Stimulated activated CD4-positive, alpha-beta T cell treated with anti-CD3 and anti-CD28 coated beads, TNF-alpha, amount 100 ng/mL, for 48 hours (primary cell): ENCODE results near the gene DIABLO.
"Not testable (repeated sequence)": the region's sequence is repeated elsewhere in the genome, so short reads cannot be mapped to it uniquely, and the experiment has no call there.

Experiments
- DNase-seq, 3 donors: peaks; one replicate each; pipeline ENCODE4 v3.0.0-alpha.2; 2020; ENCODE audit warnings: low read depth in 3 of 3

DIABLO gene

DNA sequence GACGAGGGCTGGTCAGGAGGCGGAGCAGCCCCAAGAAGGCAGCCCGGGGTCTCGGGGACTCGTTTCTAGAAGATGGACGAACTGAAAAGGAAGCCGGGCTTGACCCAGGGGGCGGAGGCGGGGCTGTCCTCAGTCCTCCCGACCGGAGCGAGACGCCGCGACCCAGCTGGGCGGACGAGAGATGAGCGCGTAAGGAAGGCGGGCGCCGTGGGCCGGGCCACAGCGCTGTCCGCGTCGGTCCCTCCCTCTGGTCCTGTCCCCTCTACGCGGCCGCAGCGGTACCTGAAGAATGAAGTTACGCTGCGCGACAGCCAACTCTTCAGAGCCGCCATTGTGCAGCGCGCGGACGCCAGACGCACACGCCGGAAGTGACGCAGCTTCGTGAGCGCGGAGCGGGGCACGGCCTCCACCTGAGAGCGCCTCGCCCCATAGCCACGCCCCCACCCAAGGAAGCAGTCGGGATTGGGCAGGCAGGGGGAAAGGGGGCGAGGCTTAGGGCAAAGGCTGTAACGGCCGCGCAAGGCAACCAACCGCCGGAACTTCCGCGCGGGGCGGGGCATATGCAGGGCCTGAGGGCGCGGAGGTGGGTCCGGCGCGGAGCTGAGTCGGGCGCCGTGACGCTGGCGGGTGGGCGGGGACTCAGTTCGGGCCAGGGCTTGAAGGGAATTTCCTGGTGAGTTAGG lies at the start of gene DIABLO:
DIABLO (minus strand) TSS at position 370 of the 683 bp plus-strand sequence; CDS start at position 332, 38 bp downstream.
- DNase-seq, result peak; percentile 99 to 100 (median 100)

DNA sequence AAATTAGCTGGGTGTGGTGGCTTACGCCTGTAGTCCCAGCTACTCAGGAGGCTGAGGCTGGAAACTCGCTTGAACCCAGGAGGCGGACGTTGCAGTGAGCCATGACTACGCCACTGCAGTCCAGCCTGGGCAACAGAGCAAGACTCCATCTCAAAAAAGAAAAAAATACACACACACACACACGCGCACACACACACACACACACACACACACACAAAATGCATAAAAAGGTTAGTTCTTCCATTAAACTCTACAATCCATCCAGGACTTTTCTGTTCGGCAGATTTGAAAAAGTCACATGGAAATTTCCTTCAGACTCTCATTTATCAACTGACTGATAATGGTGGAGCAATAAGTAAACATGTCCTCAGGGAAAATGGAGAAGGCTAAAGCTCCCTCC lies 49.6 kb upstream of the DIABLO start:
- DNase-seq, result no peak

DNA sequence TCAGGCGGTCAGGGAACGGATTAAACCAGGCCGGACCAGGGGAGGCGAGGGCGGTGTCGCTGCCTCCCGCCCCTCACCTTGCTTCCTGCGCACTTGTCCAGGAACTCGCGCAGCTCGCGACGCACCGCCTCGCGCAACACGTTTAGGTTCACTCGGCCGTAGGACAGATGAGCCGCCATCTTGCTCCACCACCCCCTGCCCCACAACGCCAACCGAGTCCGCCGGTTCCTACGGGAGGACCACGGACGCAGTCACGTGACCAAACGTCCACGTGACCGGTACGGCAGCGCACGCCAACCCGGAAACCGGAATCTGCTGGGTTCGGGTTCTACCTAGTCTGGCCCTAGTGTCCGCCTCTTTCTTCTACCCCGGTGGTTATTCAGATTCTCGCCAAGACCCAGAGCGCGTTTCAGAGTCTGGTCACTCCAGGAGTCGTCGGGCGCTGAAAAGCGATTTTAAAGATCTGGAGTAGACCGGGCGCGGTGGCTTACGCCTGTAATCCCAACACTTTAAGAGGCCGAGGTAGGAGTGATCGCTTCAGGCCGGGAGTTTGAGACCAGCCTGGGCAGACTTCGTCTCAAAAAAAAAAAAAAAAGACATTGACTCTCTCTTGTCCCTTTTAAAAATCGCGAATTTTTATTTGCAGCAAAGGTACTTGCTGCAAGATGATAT lies 40.5 kb upstream of the DIABLO start, which contains the start of gene VPS33A:
VPS33A (minus strand) TSS at position 265 of the 672 bp plus-strand sequence; CDS start at position 179, 86 bp downstream.
- peak; percentile 92 to 96 (median 92) for DNase-seq

DNA sequence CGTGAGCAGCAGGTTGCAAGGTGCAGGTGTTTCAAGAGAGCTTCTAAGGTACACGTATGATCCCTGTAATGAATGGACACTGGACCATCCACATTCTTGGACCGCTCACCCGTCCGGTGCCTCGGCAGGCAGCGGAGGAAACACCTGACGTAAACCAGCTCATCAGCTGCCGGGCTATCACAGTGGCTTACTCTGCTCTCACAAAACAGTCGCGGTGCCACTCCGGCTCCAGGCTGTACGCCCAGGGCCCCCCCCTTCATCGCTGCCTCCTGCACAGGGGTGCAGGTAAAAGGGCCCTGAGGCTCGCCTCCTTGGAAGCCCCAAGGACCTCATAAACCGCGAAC lies 40.0 kb upstream of the DIABLO start:
- DNase-seq, result peak in 2 of 3 donors; percentile 8 to 29

DNA sequence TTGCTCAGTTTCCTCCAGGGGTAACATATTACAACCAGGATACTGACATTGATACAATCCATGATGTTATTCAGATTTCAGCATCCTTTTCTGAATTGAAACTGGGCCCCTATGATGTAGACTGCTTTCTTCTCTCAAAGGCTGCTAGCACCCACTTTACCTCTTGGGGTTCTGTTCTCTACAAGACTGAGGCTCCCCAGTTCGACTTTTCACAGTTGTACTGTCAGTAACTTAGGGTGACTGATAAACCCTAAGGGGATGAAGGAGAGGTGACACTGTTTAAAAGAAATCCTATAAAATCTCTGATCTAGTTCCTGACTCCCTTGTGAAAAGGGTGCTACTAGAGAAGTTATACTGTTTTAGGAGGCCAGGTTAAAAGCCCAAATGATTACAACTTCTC lies 39.6 kb upstream of the DIABLO start:
- no peak for DNase-seq

DNA sequence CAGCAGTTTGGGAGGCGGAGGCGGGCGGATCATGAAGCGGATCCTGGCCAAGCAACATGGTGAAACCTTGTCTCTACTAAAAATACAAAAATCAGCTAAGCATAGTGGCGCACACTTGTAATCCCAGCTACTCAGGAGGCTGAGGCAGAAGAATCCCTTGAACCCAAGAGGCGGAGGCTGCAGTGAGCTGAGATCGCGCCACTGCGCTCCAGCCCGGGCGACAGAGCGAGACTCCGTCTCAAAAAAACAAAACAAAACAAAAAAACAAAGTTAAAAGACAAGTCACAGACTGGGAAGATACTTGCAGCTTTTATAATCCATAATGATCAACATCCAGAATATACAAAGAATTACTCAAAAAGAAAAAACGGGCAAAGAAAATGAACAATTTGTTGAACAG lies 34.9 kb upstream of the DIABLO start:
- not testable (repeated sequence) for DNase-seq

DNA sequence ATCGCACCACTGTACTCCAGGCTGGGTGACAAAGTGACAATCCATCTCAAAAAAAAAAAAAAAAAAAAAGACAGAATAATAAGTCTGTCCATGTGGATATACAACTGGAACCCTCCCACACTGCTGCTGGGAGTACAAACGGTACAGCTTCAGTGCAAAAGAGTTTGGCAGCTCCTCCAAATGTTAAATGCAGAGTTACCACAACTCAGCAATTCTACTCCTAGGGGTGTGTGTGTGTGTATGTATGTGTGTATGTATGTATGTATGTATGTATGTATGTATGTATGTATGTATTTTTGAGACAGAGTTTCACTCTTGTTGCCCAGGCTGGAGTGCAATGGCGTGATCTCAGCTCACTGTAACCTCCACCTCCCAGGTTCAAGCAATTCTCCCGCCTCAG lies 33.1 kb upstream of the DIABLO start:
- DNase-seq, result not testable (repeated sequence)

DNA sequence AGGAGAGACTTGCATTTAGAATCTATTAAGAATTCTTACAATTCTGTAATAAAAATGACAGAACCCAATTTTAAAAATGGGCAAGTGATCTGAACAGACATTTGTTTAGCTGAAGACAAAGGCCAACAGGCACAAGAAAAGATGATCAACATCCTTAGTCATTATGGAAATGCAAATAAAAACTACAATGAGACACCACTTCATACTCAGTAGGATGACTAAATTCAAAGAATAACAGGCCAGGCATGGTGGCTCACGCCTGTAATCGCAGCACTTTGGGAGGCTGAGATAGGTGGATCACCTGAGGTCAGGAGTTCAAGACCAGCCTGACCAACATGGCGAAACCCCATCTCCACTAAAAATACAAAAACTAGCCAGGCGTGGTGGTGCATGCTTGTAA lies 32.6 kb upstream of the DIABLO start:
- not testable (repeated sequence) for DNase-seq

DNA sequence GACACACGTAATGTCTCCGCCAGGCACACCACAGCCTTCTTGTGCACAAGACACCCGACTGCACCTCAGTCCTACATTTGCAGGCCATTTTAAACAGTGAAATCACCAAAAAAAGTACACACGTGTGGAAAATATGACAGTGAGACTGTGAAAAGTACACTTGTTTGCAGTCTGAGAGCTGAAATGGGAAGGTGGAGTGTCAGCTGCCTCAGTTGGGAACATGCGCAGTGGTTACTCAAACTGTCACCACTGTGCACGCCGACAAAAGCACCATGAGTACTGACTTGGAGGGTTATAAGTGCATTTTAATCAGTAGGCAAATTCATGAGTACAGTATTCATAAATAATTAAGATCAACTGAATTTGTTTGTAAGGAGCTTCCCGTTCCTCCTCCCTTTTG lies 24.7 kb upstream of the DIABLO start:
- no peak for DNase-seq

DNA sequence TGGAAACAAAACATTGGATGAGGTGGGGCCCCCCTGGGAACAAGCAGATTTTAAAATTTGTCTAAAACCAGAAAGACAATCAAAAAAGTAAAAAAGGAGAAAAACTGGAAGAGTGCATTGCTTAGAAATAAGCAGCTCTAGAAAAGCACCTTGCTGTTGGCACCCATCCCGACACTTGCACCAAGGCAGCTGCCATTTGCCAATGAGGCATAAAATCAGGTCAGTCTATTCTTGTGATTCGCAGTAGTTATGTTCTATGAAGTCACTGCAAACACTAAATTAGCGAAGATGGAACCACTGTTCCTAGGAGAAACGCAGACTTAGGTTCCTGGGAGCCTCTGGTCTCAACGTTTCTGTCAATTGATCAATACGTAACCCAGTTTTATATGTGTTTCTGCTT lies 24.2 kb upstream of the DIABLO start:
- no peak for DNase-seq

DNA sequence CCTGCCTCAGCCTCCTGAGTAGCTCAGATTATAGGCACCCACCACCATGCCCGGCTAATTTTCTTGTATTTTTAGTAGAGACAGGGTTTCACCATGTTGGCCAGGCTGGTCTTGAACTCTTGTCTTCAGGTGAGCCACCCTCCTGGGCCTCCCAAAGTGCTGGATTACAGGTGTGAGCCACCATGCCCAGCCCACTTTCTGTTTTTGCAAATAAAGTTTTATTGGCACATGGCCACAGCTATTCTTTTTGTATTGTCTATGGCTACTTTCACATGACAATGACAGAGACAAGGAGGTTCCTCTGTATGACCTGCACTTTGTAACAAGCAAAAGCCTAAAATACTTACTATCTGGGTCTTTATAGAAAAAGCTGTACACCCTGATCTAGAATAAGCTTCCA lies 19.7 kb upstream of the DIABLO start:
- no peak for DNase-seq

DNA sequence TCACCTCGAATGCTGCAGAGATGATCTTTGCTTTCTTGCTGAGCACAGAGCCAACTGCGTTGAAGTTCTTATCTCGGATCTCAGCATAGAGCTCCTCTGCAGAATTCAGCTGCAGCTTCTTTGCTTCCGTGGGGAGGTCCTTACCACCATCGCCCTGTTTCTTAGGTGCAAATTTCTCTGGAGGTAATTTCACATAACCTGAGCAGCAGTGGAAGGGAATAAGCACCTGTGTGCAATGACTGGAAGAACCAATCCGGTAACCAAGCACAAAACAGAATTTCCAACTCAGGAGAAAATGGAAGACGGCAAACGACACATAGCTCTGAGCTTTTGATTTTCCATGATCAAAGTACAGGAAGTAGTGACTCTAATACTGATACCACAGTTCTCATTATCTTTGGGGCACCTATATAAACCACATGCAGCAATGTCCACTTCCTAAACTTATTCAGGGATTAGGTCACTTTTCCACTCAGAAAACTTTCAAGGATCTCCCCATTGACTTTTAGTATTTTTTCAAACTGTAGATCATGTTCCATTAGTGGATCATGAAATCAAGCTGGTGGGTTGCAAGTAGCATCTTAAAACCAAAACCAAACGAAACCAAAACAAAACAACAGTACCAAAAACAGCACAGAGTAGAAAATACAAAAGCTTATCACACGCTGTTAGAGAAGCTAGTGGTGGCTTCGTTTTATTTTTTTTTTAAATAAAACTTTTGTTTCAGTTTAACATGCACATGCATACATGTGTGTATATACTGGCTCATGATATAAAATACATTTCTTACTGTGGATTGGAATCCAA lies 18.9 kb upstream of the DIABLO start:
- no peak for DNase-seq

DNA sequence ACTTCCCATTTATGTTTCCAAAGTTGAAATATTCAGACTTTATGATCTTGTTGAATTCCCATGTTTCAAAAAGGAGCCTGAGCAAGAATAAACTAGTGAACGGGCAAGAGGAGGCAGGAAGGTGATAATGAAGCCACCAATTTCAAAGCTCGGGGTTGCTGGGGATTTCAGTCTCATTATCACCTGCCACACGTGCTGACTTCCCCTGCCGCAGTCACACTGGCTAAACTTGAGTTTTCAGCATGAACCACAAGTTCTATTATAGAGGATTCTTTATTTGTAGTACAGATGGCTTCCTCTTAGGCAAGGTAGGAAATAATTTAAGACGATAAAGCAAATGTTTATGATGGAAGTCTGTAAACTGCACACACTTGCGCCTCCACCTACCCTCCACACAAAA lies 18.1 kb upstream of the DIABLO start:
- no peak for DNase-seq

DNA sequence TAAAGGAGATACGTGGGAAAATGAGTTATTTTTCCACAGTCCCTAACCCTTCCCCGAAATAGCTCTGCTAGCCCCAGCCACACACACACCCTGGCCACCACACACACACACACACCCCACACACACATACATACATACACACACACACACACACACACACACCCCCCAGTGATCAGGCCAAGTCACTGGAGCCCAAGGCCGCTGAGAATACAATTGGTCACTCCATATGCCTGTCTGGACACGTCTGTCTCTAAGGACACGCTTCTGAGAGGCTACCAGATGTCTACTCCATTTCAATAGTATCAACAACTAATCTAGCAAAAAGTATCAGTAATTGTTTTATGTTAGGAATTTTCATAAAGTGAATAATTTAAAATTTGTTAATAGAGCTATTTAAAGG lies 13.0 kb upstream of the DIABLO start:
- DNase-seq, result no peak

DNA sequence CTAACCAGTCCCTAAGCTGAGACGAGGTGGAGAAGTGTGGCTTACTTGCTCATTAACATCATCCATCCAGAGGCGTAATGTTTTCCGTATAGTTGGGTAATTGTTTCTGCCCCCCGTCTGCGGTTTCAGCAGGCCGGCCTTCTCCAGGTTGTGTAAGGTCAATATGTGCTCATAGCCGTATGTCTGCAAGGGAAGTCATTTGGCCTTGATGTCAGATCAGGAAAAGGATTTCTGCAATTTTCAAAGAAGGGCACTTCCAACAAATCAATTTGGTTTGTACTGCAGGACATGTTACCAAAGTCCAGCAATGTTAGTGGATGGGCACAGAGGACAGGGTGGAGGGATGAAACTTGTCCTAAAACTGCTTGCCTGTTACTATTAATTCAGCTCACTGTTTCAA lies 9.9 kb upstream of the DIABLO start:
- no peak for DNase-seq

DNA sequence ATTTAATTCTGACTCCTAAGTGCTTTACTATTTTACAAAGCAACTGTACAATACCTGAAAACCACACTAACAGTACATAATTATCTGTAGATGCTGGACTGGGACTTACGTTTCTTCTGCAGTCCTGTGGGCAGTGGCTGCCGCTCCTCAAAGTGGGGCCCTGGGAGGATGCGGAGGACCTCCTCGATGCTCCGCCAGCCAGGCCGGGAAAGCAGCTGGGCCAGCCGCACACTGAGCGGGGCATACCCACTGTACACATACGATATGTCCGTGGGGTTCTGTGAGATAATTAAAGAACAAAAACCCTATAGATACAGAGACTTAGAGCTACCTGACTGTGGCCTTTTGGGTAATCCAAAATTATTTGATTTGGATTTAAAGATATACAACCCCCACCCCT lies 6.8 kb upstream of the DIABLO start:
- DNase-seq, result no peak

DNA sequence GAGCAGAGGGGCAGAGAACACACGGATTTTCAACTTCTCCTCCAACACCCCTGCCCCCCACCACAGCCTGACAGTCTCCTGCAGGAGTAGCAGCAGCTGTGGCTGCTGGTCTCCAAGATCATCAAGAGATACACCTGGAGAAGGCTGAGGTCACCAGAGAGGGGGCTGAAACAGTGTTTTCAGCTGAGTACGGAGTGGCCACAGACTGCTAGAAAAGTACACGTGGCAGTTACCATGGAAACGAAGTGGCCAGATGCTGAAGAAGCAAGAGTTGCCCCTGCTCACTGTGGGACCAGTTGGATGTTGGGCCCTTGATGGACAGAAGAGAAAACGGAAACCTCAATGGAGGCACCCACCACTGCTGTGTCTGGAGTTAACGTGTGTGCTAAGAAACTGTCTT lies 4.9 kb upstream of the DIABLO start:
- no peak for DNase-seq

DNA sequence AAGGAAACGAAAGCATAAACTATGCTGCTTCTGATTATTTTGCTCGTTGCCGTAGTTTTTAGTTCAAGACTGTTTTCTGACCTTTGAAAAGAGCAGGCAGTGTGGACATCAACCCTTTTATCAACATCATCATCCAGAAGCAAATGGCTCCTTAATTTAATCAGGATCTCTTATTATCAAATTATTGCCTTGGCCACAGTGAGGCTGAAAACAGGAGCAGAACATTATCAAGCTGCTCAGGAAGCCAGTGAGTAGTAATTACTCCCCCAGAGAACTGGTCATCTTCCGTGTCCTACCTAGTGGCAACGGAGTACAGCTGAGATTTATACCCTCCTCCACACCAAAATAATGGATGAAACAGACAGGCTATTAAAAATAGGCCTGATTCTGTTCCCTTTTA lies 2.2 kb upstream of the DIABLO start:
- DNase-seq, result no peak

DNA sequence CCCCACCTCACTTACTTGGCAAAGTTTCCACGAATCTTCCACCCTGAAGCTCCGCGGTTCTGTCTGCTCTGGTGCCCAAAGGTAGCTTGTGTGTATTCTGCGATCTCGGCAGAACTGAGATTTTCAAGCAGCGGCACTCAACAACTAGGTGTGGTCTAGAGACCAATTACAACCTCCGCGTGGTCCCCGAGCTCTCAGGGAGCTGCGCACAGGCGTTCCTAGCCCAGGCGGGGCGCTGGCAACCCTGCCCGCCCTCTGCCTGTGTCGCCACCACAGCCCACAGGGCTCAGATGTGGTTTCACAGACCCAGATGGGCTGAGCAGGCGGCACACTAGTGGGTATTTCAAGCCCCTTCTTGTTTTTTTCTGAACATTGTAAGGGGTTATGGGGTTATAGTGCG lies 1.5 kb upstream of the DIABLO start:
- DNase-seq, result no peak

DNA sequence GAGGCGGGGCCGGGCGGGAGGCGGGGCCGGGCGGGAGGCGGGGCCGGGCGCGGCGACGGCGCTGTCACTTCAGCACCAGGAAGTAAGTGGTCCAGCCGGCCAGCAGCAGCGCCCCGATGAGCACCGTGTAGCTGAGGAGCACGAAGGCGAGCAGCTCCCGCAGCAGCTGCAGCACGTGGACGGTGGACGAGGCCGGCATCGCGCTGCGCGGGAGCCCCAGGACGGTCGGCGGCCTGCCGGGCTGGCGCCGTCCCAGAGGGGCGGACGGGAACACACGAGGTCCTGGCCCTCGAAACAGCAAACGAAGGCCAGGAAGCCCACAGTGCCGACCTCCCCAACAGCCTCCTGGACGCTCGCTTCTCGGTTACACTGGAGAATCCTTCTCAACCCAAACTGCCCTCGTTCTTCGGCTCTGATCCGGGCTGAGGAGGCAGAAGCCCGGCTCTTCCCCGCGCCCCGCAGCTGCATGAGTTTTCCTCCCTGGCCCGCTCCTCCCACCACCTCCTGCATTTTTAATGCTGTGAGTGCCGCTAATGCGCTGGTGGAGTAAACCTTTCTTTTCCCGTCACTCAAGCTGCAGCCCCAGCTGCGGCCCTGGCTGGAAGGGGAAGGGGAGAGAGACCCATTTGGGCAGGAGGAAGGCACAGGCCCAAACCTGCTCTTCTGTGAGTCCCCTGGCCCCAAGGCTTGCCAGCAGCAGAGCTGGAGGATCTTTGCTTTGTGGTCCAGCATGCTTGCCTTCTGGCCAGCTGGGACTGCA lies 694 bp upstream of the DIABLO start:
- DNase-seq, result no peak

DNA sequence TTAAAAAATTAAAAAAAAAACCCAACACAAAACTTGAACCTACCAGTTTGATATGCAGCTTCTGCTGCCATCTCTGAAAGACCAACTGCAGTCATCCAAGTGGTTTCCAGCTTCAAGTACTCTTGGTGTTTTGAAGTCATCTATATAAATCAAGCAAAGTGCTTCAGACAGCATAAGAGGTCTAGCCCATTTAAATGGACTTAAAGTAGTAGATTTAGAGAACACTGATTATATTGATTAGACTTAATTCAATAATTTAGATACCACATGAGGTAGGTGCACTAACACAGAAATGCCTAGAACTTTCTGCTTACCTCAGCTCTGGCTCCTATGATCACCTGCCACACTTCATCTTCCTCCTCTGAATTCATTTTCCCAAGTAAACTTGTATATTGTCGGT lies 9.4 kb downstream of the DIABLO start:
- no peak for DNase-seq

DNA sequence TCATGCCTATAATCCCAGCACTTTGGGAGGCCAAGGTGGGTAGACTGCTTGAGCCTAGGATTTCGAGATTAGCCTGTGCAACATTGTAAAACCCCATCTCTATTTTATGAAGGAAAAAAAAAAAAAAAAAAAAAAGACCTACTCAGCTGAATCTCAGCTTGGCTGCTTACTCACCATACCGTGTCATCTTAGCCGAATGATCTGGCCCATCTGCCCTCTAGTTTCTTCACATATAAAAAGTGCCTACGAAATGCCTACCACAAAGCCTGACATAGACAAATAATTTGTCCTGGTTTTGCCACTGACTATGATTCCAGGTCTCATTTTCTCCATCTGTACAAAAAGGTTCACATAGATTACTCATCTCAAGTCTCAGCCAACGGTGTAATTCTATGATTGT lies 10.1 kb downstream of the DIABLO start:
- DNase-seq, result no peak
